ENCODE measurements around the gene LMX1A. TPM values are rescaled to one million over a fixed set of nuclear protein-coding genes. Genes with fewer than 3 reads are reported as not detected.

The LMX1A gene
- total RNA-seq, 1 donor = not detected

- no peak for DNase-seq (ENCODE audit: low read depth in 2 of 3, low spot score in 2 of 3)
Measured at GRCh38 chr1:165174491-165174890, 182.0 kb downstream of the LMX1A start.

- DNase-seq (ENCODE audit: low read depth in 2 of 3, low spot score in 2 of 3) = no peak
Measured at GRCh38 chr1:165173818-165174217, 182.7 kb downstream of the LMX1A start.

- no peak for DNase-seq (ENCODE audit: low read depth in 2 of 3, low spot score in 2 of 3)
Measured at GRCh38 chr1:165173409-165173808, 183.1 kb downstream of the LMX1A start.

- no peak for DNase-seq (ENCODE audit: low read depth in 2 of 3, low spot score in 2 of 3)
Measured at GRCh38 chr1:165172666-165173065, 183.8 kb downstream of the LMX1A start.

GRCh38 chr1:165169729-165170128, 186.8 kb downstream of the LMX1A start:
- no peak for DNase-seq (ENCODE audit: low read depth in 2 of 3, low spot score in 2 of 3)

- DNase-seq (ENCODE audit: low read depth in 2 of 3, low spot score in 2 of 3) = no peak
Measured at GRCh38 chr1:165169028-165169427, 187.5 kb downstream of the LMX1A start.

- no peak for DNase-seq (ENCODE audit: low read depth in 2 of 3, low spot score in 2 of 3)
Measured at GRCh38 chr1:165168467-165168866, 188.0 kb downstream of the LMX1A start.

- DNase-seq (ENCODE audit: low read depth in 2 of 3, low spot score in 2 of 3) = no peak
Measured at GRCh38 chr1:165162671-165163241, 193.8 kb downstream of the LMX1A start.

- DNase-seq (ENCODE audit: low read depth in 2 of 3, low spot score in 2 of 3) = no peak
Measured at GRCh38 chr1:165161130-165161529, 195.4 kb downstream of the LMX1A start.

GRCh38 chr1:165153182-165153581, 203.3 kb downstream of the LMX1A start:
- no peak for DNase-seq (ENCODE audit: low read depth in 2 of 3, low spot score in 2 of 3)

- no peak for DNase-seq (ENCODE audit: low read depth in 2 of 3, low spot score in 2 of 3)
Measured at GRCh38 chr1:165152727-165153126, 203.8 kb downstream of the LMX1A start.

GRCh38 chr1:165152109-165152508, 204.4 kb downstream of the LMX1A start:
- DNase-seq (ENCODE audit: low read depth in 2 of 3, low spot score in 2 of 3) = no peak

Other genes starting within 250 kb of the LMX1A start
- gene RXRG, start 88.4 kb upstream of the LMX1A start, total RNA-seq = not detected
- not detected for gene LRRC52, start 187.3 kb upstream of the LMX1A start, total RNA-seq